K562 (cell line): ENCODE measurements around the gene PSMD1. TPM values are rescaled to one million over a fixed set of nuclear protein-coding genes. Genes with fewer than 3 reads are reported as not detected.

ENCODE experiments used
- HNRNPL ChIP-seq: fragments of 200-400 bp; formaldehyde crosslinking; IDR thresholded peaks from 2 replicates; pipeline ENCODE4 v1.6.1; 2017; ENCODE audit warnings: low read depth, mild to moderate bottlenecking, low read length
- ILK ChIP-seq: fragments of 450-650 bp; IDR thresholded peaks from 2 replicates; pipeline ENCODE4 v1.6.1; 2016; ENCODE audit warnings: missing genetic modification characterization, low read depth, mild to moderate bottlenecking, missing compliant biosample characterization, moderate library complexity, borderline replicate concordance
- JUN ChIP-seq, 2 experiments: sonication (generic) in 1 of 2; formaldehyde crosslinking in 1 of 2; IDR thresholded peaks; 2 replicates each; pipeline versions ENCODE4 v1.6.1 to v1.8.0; 2012 to 2022; ENCODE audit warnings: borderline replicate concordance in 2 of 2, mild to moderate bottlenecking in 2 of 2, improper control_type of control experiment in 1 of 2, low read depth in 1 of 2, low read length in 1 of 2, missing genetic modification reagents in 1 of 2
- SRSF1 ChIP-seq: fragments of 200-400 bp; formaldehyde crosslinking; IDR thresholded peaks from 2 replicates; pipeline ENCODE4 v1.6.1; 2017; ENCODE audit warnings: mild to moderate bottlenecking, low read depth, low read length, moderate library complexity
- ZBTB1 ChIP-seq: sonication (generic); formaldehyde crosslinking; IDR thresholded peaks from 2 replicates; pipeline ENCODE4 v1.8.1; 2023; ENCODE audit warnings: missing genetic modification reagents, low read depth, mild to moderate bottlenecking, borderline replicate concordance
- ZBTB7A ChIP-seq: IDR thresholded peaks from 2 replicates; pipeline ENCODE4 v1.6.1; 2011; ENCODE audit warnings: low read depth, mild to moderate bottlenecking, low read length, moderate library complexity, borderline replicate concordance; ENCODE audit not compliant: control insufficient read depth
- ZNF507 ChIP-seq: conservative IDR thresholded peaks from 2 replicates; pipeline ENCODE4 v1.6.1; 2017; ENCODE audit warnings: missing genetic modification characterization, missing compliant biosample characterization
- polyA plus RNA-seq, 8 experiments: library from polyadenylated mRNA; depleted of rRNA in 4 of 8; stranded (reverse) in 5 of 8; unstranded in 3 of 8; fragments of >200 nt; fragmentation: Nextera tagmentation in 2 of 8; fragmentation: Illumina TruSeq in 1 of 8; extraction: Ambion mirVana in 2 of 8; extraction: Trizol in 1 of 8; gene quantifications; 2 replicates each; pipeline versions ENCODE4 v1.2.1 to v1.2.3, GENCODE V29; 2011 to 2014; ENCODE audit warnings: inconsistent platforms in 1 of 8, missing spikeins in 1 of 8
- total RNA-seq, 7 experiments: library from RNA; depleted of rRNA in 6 of 7; stranded (reverse); fragments of >200 nt in 6 of 7; fragmentation: Illumina TruSeq in 2 of 7; extraction: Trizol in 2 of 7; gene quantifications; 2 replicates each; pipeline versions ENCODE4 v1.2.1 to v1.2.3, GENCODE V29; 2011 to 2021; ENCODE audit warnings: low replicate concordance in 1 of 7
- TF ChIP-seq, protein P1 (sequence below): fragments of 450-650 bp; IDR thresholded peaks from 2 replicates; pipeline ENCODE4 v1.7.0; 2016; ENCODE audit warnings: borderline replicate concordance
- TF ChIP-seq, protein P2 (sequence below): sonication (generic); formaldehyde crosslinking; IDR thresholded peaks from 2 replicates; pipeline ENCODE4 v1.8.0; 2022; ENCODE audit warnings: missing genetic modification reagents, mild to moderate bottlenecking, borderline replicate concordance
- TF ChIP-seq, protein P3 (sequence below): sonication (generic); formaldehyde crosslinking; IDR thresholded peaks from 2 replicates; pipeline ENCODE4 v1.8.0; 2022; ENCODE audit warnings: missing genetic modification reagents, mild to moderate bottlenecking, borderline replicate concordance
- TF ChIP-seq, protein P4 (sequence below), 2 experiments: IDR thresholded peaks; 2 replicates each; pipeline ENCODE4 v1.6.1; 2011; ENCODE audit warnings: borderline replicate concordance in 1 of 2, control low read depth in 1 of 2, low read depth in 1 of 2, low read length in 1 of 2, mild to moderate bottlenecking in 1 of 2, mixed read lengths in 1 of 2, moderate library complexity in 1 of 2; ENCODE audit not compliant: insufficient read depth in 1 of 2, insufficient read length in 1 of 2, poor library complexity in 1 of 2, severe bottlenecking in 1 of 2; ENCODE audit errors: extremely low read depth in 1 of 2

Gene PSMD1
- total and polyA plus RNA-seq, 9 of the 15 experiments (the other 6 are each of a cell fraction or from before 2014, with no cell fraction given), result 100 to 257 (median 147) TPM

DNA sequence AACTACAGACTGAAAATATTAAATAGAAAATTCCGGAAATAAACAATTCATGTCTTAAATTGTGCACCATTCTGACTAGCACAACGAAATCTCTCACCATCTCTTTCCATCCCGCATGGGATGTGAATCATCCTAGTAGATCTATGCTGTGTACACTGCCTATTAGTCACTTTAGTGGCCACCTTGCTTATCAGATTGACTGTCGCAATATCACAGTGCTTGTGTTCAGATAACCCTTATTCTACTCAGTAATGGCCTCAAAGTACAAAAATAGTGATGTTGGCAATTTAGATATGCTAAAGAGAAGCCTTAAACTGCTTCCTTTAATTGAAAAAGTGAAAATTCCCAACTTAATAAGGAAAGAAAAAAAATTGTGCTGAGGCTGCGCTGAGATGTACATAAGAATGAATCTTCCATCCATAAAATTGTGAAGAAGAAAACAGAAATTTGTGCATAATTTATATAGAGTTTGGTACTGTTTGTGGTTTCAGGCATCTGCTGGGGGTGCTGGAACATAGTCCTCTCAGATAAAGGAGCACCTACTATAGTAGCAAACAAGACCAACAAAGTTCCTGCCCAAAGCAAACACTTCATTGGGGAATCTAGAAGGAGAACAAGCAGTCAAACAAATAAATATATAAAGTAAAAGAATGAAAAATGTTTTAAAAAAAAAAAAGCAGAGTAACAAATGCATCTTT is 12.0 kb downstream of the PSMD1 start (continued):
- TF ChIP-seq, protein P1, sequence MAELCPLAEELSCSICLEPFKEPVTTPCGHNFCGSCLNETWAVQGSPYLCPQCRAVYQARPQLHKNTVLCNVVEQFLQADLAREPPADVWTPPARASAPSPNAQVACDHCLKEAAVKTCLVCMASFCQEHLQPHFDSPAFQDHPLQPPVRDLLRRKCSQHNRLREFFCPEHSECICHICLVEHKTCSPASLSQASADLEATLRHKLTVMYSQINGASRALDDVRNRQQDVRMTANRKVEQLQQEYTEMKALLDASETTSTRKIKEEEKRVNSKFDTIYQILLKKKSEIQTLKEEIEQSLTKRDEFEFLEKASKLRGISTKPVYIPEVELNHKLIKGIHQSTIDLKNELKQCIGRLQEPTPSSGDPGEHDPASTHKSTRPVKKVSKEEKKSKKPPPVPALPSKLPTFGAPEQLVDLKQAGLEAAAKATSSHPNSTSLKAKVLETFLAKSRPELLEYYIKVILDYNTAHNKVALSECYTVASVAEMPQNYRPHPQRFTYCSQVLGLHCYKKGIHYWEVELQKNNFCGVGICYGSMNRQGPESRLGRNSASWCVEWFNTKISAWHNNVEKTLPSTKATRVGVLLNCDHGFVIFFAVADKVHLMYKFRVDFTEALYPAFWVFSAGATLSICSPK, result no peak
- no peak for TF ChIP-seq ILK (tag)
- no peak for TF ChIP-seq ZBTB7A
- TF ChIP-seq, protein P2, sequence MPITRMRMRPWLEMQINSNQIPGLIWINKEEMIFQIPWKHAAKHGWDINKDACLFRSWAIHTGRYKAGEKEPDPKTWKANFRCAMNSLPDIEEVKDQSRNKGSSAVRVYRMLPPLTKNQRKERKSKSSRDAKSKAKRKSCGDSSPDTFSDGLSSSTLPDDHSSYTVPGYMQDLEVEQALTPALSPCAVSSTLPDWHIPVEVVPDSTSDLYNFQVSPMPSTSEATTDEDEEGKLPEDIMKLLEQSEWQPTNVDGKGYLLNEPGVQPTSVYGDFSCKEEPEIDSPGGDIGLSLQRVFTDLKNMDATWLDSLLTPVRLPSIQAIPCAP (CRISPR knock-in tag), result no peak
- TF ChIP-seq JUN (IDR thresholded peaks at IDR 0.05; ENCODE audit: borderline replicate concordance, low read depth, low read length), result peak; percentile 72; the same call in 1 of the 2 replicates
- no peak for TF ChIP-seq JUN (CRISPR knock-in tag; IDR thresholded peaks at IDR 0.05; ENCODE audit: borderline replicate concordance)
- no peak for TF ChIP-seq ZNF507 (tag)
- TF ChIP-seq, protein P3, sequence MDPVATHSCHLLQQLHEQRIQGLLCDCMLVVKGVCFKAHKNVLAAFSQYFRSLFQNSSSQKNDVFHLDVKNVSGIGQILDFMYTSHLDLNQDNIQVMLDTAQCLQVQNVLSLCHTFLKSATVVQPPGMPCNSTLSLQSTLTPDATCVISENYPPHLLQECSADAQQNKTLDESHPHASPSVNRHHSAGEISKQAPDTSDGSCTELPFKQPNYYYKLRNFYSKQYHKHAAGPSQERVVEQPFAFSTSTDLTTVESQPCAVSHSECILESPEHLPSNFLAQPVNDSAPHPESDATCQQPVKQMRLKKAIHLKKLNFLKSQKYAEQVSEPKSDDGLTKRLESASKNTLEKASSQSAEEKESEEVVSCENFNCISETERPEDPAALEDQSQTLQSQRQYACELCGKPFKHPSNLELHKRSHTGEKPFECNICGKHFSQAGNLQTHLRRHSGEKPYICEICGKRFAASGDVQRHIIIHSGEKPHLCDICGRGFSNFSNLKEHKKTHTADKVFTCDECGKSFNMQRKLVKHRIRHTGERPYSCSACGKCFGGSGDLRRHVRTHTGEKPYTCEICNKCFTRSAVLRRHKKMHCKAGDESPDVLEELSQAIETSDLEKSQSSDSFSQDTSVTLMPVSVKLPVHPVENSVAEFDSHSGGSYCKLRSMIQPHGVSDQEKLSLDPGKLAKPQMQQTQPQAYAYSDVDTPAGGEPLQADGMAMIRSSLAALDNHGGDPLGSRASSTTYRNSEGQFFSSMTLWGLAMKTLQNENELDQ (CRISPR knock-in tag), result no peak
- no peak for TF ChIP-seq ZBTB1 (CRISPR knock-in tag)
- TF ChIP-seq, protein P4, sequence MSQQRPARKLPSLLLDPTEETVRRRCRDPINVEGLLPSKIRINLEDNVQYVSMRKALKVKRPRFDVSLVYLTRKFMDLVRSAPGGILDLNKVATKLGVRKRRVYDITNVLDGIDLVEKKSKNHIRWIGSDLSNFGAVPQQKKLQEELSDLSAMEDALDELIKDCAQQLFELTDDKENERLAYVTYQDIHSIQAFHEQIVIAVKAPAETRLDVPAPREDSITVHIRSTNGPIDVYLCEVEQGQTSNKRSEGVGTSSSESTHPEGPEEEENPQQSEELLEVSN (IDR thresholded peaks at IDR 0.05; ENCODE audit: borderline replicate concordance in 1 of 2, extremely low read depth in 1 of 2, insufficient read depth in 1 of 2, insufficient read length in 1 of 2, low read depth in 1 of 2, low read length in 1 of 2, poor library complexity in 1 of 2, severe bottlenecking in 1 of 2), result no peak
- TF ChIP-seq SRSF1, result no peak
- no peak for TF ChIP-seq HNRNPL
- TF ChIP-seq, all 486 proteins: peak for 24
